ENCODE measurements around the gene MIOX. TPM values are rescaled to one million over a fixed set of nuclear protein-coding genes. Genes with fewer than 3 reads are reported as not detected.

MIOX gene
- total and polyA plus RNA-seq, 2 of the 13 experiments (the other 11 are each of a cell fraction or from before 2014, with no cell fraction given) = 1.5 to 2.9 TPM

DNA sequence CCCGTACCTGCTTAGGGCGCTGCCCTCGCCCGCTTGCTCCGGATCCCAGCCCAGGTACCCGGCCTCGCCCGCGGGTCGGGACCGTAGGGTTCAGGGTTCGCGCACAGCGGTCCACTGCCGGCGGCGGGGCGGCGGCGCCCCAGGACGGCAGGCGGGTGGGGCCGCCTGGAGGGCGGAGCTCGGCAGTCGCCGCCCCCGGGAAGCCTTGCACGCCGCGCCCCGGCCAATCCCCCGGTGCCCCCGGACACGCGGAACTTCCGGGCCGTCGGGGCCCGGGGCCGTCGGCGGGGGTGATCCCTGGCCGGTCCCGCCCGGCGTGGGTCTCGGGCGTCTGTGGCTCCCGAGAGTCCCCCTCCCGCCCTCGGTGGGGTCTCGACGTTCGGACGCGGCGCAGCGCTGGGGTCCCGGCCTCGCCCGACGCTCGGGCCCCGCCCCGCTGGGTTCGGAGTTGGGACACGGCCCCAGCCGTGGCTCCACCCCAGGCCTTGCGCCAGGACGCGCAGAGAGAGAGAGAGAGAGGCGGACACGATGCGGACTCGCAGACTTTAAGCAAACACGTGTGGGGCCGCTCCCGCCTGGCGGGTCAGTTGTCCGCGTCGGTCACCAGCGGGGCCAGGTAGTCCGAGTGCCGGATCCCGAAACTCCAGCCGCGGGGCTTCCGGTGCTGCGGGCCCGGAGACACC is 43.4 kb downstream of the MIOX start, which contains the start of gene TYMP (continued):
- TF ChIP-seq, protein P1, sequence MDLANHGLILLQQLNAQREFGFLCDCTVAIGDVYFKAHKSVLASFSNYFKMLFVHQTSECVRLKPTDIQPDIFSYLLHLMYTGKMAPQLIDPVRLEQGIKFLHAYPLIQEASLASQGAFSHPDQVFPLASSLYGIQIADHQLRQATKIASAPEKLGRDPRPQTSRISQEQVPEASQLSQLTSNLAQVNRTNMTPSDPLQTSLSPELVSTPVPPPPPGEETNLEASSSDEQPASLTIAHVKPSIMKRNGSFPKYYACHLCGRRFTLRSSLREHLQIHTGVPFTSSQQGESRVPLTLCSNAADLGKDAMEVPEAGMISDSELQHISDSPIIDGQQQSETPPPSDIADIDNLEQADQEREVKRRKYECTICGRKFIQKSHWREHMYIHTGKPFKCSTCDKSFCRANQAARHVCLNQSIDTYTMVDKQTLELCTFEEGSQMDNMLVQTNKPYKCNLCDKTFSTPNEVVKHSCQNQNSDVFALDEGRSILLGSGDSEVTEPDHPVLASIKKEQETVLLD (CRISPR knock-in tag; IDR thresholded peaks at IDR 0.05; ENCODE audit: low read depth) = peak; percentile 63
- no peak for TF ChIP-seq TCF7 (IDR thresholded peaks at IDR 0.05; ENCODE audit: low read depth)
- no peak for TF ChIP-seq RAD51 (IDR thresholded peaks at IDR 0.05; ENCODE audit: borderline replicate concordance)
- TF ChIP-seq, protein P2, sequence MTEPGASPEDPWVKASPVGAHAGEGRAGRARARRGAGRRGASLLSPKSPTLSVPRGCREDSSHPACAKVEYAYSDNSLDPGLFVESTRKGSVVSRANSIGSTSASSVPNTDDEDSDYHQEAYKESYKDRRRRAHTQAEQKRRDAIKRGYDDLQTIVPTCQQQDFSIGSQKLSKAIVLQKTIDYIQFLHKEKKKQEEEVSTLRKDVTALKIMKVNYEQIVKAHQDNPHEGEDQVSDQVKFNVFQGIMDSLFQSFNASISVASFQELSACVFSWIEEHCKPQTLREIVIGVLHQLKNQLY (CRISPR knock-in tag; IDR thresholded peaks at IDR 0.05) = 0 out of 2 replicates have a peak, but pooled peaks have one; percentile 34
- peak; percentile 50; the same call in 1 of the 2 replicates for TF ChIP-seq ESRRA (CRISPR knock-in tag; IDR thresholded peaks at IDR 0.05; ENCODE audit: low read depth)
- peak; percentile 47; the same call in 1 of the 2 replicates for TF ChIP-seq ZNF296 (CRISPR knock-in tag; conservative IDR thresholded peaks at IDR 0.05)
- 0 out of 2 replicates have a peak, but pooled peaks have one; percentile 85 for TF ChIP-seq ZNF737 (CRISPR knock-in tag; IDR thresholded peaks at IDR 0.05; ENCODE audit: borderline replicate concordance)
- no peak for TF ChIP-seq ZNF660 (CRISPR knock-in tag; IDR thresholded peaks at IDR 0.05; ENCODE audit: borderline replicate concordance, low read depth)
- no peak for TF ChIP-seq POLR2AphosphoS2 (IDR thresholded peaks at IDR 0.05; ENCODE audit: low read depth, low read length)
- TF ChIP-seq, protein P3, sequence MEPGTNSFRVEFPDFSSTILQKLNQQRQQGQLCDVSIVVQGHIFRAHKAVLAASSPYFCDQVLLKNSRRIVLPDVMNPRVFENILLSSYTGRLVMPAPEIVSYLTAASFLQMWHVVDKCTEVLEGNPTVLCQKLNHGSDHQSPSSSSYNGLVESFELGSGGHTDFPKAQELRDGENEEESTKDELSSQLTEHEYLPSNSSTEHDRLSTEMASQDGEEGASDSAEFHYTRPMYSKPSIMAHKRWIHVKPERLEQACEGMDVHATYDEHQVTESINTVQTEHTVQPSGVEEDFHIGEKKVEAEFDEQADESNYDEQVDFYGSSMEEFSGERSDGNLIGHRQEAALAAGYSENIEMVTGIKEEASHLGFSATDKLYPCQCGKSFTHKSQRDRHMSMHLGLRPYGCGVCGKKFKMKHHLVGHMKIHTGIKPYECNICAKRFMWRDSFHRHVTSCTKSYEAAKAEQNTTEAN (CRISPR knock-in tag; conservative IDR thresholded peaks at IDR 0.05) = no peak; the same call in 1 of the 2 replicates
- peak; percentile 72; the same call in 1 of the 2 replicates for TF ChIP-seq ZNF678 (CRISPR knock-in tag; IDR thresholded peaks at IDR 0.05)
- TF ChIP-seq, protein P4, sequence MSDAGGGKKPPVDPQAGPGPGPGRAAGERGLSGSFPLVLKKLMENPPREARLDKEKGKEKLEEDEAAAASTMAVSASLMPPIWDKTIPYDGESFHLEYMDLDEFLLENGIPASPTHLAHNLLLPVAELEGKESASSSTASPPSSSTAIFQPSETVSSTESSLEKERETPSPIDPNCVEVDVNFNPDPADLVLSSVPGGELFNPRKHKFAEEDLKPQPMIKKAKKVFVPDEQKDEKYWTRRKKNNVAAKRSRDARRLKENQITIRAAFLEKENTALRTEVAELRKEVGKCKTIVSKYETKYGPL (CRISPR knock-in tag; IDR thresholded peaks at IDR 0.05) = no peak
- TF ChIP-seq SMAD9 (CRISPR knock-in tag; IDR thresholded peaks at IDR 0.05) = no peak
- TF ChIP-seq GATAD2A (CRISPR knock-in tag; IDR thresholded peaks at IDR 0.05) = 0 out of 2 replicates have a peak, but pooled peaks have one; percentile 46
- TF ChIP-seq EP300 (IDR thresholded peaks at IDR 0.05; ENCODE audit: low read depth in 2 of 2, low read length in 2 of 2) = no peak
- TF ChIP-seq EP300 (CRISPR knock-in tag; IDR thresholded peaks at IDR 0.05; ENCODE audit: borderline replicate concordance) = no peak; the same call in 1 of the 2 replicates
- TF ChIP-seq, protein P5, sequence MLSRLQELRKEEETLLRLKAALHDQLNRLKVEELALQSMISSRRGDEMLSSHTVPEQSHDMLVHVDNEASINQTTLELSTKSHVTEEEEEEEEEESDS (CRISPR knock-in tag; IDR thresholded peaks at IDR 0.05; ENCODE audit: borderline replicate concordance) = no peak
- no peak for TF ChIP-seq FOXP1 (IDR thresholded peaks at IDR 0.05)
- TF ChIP-seq FOXP1 (CRISPR knock-in tag; IDR thresholded peaks at IDR 0.05) = 0 out of 2 replicates have a peak, but pooled peaks have one; percentile 12
- TF ChIP-seq, protein P6, sequence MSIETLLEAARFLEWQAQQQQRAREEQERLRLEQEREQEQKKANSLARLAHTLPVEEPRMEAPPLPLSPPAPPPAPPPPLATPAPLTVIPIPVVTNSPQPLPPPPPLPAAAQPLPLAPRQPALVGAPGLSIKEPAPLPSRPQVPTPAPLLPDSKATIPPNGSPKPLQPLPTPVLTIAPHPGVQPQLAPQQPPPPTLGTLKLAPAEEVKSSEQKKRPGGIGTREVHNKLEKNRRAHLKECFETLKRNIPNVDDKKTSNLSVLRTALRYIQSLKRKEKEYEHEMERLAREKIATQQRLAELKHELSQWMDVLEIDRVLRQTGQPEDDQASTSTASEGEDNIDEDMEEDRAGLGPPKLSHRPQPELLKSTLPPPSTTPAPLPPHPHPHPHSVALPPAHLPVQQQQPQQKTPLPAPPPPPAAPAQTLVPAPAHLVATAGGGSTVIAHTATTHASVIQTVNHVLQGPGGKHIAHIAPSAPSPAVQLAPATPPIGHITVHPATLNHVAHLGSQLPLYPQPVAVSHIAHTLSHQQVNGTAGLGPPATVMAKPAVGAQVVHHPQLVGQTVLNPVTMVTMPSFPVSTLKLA (IDR thresholded peaks at IDR 0.05) = 0 out of 2 replicates have a peak, but pooled peaks have one; percentile 21
- TF ChIP-seq CHD2 (IDR thresholded peaks at IDR 0.05; ENCODE audit: low read depth, low read length) = no peak
- TF ChIP-seq SMARCE1 (IDR thresholded peaks at IDR 0.05; ENCODE audit: borderline replicate concordance) = no peak
- peak; percentile 77; the same call in 1 of the 2 replicates for TF ChIP-seq ZNF703 (CRISPR knock-in tag; IDR thresholded peaks at IDR 0.05; ENCODE audit: borderline replicate concordance)
- no peak; the same call in 1 of the 2 replicates for TF ChIP-seq MIER3 (CRISPR knock-in tag; IDR thresholded peaks at IDR 0.05; ENCODE audit: borderline replicate concordance)
